PFSK-1 (cell line): Measurements from ENCODE around the gene SLC34A1.

ENCODE experiments used
- FOXP2 ChIP-seq: optimal IDR thresholded peaks from 2 replicates; pipeline ENCODE3; 2011; ENCODE audit warnings: borderline replicate concordance, control low read depth, inconsistent platforms; ENCODE audit not compliant: insufficient read depth; ENCODE audit errors: extremely low read length, extremely low read depth
- POLR2AphosphoS5 ChIP-seq: IDR thresholded peaks from 2 replicates; pipeline ENCODE4 v1.6.1; 2012; ENCODE audit warnings: low read depth, mild to moderate bottlenecking, control low read depth, low read length, moderate library complexity
- SIN3A ChIP-seq: IDR thresholded peaks from 2 replicates; pipeline ENCODE4 v1.6.1; 2012; ENCODE audit warnings: mild to moderate bottlenecking, low read length, moderate library complexity, borderline replicate concordance; ENCODE audit not compliant: insufficient read depth
- TAF1 ChIP-seq: IDR thresholded peaks from 2 replicates; pipeline ENCODE4 v1.6.1; 2012; ENCODE audit warnings: low read length, control low read depth, borderline replicate concordance; ENCODE audit not compliant: insufficient read depth
- TF ChIP-seq, protein P1 (sequence below), 2 experiments: IDR thresholded peaks; 2 replicates each; pipeline versions ENCODE4 v1.6.1 to v1.8.0; 2011 to 2012; ENCODE audit warnings: low read depth in 2 of 2, low read length in 2 of 2, control low read depth in 1 of 2, inconsistent platforms in 1 of 2, mild to moderate bottlenecking in 1 of 2, moderate library complexity in 1 of 2; ENCODE audit not compliant: insufficient read depth in 1 of 2

Gene SLC34A1

DNA sequence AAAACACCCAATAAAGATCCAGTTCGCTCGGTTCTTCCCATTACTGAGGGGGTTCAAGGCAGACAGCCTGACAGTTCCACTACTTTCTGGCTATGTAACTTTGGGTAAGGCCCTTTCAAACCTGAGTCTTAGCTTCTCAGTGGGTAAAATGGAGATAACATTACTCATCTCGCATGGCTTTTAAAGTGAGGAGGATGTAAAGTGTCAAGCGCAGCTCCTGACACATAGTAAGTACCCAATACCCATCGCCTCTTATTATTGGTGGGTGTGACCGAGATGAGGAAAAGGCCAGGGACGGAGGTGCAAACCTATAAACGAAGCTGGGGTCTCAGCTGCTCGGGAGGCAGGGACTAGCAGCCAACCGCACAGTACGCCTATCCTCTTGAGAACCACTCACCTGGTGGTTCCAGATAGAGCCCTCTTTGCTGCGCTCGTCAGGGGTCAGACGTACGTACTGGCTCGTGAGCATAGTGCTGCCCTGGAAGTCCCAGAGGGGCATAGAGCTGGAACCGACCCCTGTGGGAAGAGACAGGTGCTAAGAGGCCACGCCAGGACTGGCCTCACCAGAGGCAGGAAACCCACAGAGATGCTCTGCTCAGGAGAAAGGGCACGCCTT is 33.4 kb upstream of the SLC34A1 start:
- TF ChIP-seq TAF1 = no peak
- no peak for TF ChIP-seq POLR2AphosphoS5
- no peak for TF ChIP-seq FOXP2
- TF ChIP-seq, protein P1, sequence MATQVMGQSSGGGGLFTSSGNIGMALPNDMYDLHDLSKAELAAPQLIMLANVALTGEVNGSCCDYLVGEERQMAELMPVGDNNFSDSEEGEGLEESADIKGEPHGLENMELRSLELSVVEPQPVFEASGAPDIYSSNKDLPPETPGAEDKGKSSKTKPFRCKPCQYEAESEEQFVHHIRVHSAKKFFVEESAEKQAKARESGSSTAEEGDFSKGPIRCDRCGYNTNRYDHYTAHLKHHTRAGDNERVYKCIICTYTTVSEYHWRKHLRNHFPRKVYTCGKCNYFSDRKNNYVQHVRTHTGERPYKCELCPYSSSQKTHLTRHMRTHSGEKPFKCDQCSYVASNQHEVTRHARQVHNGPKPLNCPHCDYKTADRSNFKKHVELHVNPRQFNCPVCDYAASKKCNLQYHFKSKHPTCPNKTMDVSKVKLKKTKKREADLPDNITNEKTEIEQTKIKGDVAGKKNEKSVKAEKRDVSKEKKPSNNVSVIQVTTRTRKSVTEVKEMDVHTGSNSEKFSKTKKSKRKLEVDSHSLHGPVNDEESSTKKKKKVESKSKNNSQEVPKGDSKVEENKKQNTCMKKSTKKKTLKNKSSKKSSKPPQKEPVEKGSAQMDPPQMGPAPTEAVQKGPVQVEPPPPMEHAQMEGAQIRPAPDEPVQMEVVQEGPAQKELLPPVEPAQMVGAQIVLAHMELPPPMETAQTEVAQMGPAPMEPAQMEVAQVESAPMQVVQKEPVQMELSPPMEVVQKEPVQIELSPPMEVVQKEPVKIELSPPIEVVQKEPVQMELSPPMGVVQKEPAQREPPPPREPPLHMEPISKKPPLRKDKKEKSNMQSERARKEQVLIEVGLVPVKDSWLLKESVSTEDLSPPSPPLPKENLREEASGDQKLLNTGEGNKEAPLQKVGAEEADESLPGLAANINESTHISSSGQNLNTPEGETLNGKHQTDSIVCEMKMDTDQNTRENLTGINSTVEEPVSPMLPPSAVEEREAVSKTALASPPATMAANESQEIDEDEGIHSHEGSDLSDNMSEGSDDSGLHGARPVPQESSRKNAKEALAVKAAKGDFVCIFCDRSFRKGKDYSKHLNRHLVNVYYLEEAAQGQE (IDR thresholded peaks at IDR 0.05; ENCODE audit: insufficient read depth in 1 of 2, low read depth in 2 of 2, low read length in 2 of 2) = no peak
- TF ChIP-seq SIN3A = no peak

DNA sequence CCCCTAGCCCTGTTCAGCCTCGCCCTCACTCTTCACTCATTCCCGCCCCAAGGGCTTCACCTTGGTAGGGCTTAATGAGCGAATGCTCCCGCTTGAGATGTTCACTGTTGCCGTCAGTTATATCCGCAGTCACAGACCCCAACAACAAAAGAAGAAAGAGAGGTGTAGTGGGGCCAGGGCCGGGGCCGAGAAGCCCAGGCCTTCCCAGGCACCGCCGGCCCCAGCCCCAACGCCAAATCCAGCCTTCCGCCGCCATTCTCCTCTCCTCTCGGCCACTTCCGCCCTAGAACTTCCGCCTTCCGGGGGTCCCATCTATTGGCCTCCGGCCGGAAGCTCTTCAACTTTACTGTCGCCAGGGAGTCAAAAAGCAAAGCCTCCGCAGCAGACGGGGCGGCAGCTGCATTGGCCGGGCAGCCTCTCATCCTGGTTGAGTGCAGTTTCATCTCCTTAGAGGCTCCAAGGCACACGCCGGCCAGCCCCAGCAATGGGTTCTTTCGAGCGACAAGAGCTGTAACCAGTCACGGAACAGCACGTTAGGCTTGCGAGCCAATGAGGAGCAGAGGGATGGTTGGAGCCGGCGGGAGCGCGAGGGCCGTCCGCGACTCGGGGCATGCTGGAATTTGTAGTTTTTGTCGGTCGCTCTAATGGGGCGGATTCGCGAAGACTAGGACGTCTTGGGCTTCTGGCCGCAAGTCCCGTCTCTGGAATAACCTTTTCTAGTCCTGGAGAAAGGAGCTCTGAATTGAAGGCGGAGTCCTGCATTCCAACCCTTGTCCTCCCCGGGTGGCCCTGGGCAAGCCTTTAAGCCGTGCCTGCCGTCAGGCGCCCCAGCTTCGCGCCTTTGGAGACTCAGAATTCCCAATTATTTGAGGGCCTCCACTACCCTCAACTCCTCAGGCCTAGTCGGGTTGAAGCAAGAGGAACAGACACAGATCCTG is 32.6 kb upstream of the SLC34A1 start, which contains the start of gene LMAN2:
LMAN2 (minus strand) TSS at position 277 of the 938 bp plus-strand sequence; CDS start at position 256, 21 bp downstream.
- peak; percentile 83; the same call in 1 of the 2 replicates for TF ChIP-seq TAF1
- TF ChIP-seq POLR2AphosphoS5 = peak; percentile 76
- TF ChIP-seq FOXP2 = peak; percentile 48
- TF ChIP-seq, protein P1 (IDR thresholded peaks at IDR 0.05; ENCODE audit: insufficient read depth in 1 of 2, low read depth in 2 of 2, low read length in 2 of 2) = no peak
- TF ChIP-seq SIN3A = peak; percentile 61; the same call in 1 of the 2 replicates

DNA sequence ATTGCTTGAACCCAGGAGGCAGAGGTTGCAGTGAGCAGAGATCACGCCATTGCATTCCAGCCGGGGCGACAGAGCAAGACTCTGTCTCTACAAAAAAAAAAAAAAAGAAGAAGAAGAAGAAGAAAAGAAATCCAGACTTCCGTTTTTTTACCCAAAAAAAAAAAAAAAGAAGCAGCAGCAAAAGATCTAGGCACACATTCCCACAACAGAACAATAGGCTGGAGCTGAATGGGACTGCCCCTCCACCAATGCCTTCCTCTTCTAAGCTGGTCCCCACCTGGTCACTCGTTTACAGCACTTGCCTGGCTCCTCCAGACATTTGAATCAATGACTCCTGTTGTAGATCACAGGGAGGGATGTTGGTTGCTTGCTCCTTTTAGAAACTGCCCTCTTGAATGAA is 31.1 kb upstream of the SLC34A1 start:
- TF ChIP-seq POLR2AphosphoS5 = no peak
- TF ChIP-seq SIN3A = no peak
- TF ChIP-seq, protein P1 (IDR thresholded peaks at IDR 0.05; ENCODE audit: insufficient read depth in 1 of 2, low read depth in 2 of 2, low read length in 2 of 2) = no peak

DNA sequence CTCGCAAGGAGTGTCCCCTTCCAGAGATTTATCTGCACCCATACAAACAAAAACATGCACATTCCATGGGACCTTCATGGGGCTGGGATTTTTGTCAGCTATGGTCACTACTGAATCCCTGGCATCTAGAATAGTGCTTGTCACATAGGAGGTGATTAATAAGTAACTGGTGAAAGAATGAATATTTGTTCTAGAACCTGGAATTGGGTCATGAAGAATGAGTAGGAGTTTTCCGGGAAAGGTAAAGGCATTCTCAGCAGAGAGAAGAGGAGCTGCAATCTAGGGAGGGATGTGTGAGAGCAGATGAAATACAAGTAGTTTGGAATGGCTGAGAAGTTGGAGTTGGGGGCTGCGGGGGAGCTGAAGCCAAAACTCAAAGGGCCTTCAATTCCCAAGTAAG is 30.0 kb upstream of the SLC34A1 start:
- TF ChIP-seq FOXP2 (no peak), POLR2AphosphoS5 (no peak), SIN3A (no peak), TAF1 (no peak)
- TF ChIP-seq, protein P1 (IDR thresholded peaks at IDR 0.05; ENCODE audit: insufficient read depth in 1 of 2, low read depth in 2 of 2, low read length in 2 of 2) = no peak
